DMS53 (cell line): ENCODE data around the gene ANKRD50.

Experiments
- DNase-seq: peaks from one replicate; lab custom pipeline; 2025; lab: John Stamatoyannopoulos, UW

Gene ANKRD50, protein sequence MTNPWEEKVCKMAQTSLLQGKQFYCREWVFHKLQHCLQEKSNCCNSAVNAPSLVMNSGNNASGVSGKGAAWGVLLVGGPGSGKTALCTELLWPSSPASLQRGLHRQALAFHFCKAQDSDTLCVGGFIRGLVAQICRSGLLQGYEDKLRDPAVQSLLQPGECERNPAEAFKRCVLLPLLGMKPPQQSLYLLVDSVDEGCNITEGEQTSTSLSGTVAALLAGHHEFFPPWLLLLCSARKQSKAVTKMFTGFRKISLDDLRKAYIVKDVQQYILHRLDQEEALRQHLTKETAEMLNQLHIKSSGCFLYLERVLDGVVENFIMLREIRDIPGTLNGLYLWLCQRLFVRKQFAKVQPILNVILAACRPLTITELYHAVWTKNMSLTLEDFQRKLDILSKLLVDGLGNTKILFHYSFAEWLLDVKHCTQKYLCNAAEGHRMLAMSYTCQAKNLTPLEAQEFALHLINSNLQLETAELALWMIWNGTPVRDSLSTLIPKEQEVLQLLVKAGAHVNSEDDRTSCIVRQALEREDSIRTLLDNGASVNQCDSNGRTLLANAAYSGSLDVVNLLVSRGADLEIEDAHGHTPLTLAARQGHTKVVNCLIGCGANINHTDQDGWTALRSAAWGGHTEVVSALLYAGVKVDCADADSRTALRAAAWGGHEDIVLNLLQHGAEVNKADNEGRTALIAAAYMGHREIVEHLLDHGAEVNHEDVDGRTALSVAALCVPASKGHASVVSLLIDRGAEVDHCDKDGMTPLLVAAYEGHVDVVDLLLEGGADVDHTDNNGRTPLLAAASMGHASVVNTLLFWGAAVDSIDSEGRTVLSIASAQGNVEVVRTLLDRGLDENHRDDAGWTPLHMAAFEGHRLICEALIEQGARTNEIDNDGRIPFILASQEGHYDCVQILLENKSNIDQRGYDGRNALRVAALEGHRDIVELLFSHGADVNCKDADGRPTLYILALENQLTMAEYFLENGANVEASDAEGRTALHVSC (N-terminal part only)

DNA sequence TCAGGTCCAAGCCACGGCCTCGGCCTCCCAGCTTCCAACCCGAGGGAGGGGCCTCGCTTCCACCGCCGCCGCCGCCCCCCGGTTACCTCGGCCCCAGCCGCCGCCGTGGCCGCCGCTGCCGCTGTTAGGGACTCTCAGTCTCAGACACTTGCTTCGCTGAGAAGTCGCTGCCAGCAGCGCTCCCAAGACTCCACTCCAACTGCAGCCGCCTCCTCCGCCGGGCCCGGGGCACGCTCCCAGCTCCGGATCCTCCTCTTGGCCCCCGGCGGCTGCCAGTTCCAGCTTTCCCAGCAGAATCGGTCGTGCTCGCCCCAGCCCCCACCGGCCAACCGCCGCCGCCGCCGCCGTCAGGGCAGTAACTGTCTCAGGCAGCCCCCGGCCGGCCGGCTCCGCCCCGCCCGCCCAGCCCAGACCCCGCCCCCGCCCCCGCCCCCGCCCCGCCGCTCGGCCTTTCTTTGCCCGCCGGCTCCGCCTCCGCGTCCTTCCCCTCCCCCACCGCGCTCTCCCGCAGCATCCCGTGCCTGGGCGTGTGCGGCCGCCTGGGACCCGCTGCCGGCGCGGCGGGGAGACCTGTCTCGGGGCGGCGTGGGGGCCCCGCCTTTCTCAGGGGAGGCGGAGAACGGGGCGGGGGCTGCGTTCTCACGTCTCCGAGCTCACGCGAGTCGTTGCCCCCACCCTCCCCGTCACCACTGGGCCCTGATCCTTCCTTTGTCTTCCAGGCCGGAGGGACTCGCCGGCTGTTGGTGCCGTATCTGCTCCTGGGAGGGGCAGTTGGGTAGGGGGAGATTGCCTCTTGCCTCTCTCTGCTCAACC is at the start of gene ANKRD50:
Gene ANKRD50 (minus strand): TSS at position 361 of the 813 bp plus-strand sequence. CDS start 2,221 bp downstream, outside the sequence.
- peak; percentile 94 for DNase-seq

DNA sequence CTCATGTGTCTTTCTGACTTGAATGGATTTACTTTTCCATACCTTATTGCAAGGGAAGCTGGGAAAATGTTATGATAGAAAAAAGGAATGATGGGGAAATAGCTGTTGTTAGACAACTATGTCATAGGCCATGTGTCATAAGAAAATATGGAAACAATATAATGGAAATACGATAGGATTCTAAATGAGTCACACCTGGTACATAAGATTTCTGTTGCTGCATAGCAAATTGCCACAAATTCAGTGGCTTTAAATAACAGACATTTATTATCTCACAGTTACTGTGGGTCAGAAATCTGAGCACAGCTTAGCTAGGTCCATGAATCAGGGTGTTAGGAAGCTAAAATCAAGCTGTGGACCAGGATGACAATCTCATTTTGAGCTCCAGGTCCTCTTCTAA is 44.6 kb upstream of the ANKRD50 start:
- DNase-seq: peak; percentile 15

DNA sequence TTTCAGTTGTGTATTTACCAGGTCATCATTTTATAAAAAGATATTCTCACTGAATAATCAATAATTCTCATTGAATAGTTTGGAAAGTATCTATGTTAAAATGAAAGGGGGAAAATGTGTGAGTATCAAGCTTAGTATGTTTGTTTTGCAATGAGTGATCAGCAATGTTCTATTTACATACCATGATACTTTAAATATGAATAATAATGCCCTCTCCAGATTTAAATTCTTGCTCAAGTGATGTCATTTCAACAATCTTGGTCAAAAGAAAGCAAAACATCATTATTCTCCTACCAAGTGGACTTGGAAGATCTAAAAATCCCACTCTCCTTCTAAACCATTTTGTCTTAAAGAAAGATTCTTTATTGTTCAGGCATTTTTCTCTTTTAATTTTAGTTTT is 42.1 kb upstream of the ANKRD50 start:
- DNase-seq: peak; percentile 9

DNA sequence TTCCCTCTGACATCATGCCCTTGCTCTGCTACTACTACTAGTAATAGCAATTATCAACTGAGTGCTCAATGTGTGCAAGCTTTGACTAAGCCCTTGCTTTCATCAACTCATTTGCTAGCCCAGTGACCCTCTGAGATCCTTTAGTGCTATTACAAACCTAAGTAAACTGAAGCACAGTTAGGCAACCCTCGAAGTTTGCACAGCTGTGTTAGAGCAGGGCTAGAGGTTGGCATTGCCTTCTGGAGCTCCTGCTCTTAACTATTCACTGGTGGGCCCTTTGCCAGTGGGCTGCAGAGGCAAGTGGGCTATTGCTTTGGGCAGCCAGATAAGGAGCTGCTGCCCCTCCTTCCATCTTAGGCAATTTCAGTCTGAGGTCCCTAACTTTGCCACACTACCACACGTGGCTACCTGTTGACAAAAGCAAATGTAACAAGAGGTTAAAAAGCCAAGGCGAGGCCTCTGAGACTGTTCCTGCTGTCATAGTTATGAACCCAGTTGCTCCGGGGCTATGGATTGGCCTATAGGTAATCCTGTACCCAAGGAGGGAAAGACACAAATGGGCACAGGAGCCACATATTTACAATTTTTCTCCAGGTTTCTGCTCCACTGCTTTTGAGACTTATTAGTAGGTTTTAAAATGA is 41.5 kb upstream of the ANKRD50 start:
- peak; percentile 86 for DNase-seq

DNA sequence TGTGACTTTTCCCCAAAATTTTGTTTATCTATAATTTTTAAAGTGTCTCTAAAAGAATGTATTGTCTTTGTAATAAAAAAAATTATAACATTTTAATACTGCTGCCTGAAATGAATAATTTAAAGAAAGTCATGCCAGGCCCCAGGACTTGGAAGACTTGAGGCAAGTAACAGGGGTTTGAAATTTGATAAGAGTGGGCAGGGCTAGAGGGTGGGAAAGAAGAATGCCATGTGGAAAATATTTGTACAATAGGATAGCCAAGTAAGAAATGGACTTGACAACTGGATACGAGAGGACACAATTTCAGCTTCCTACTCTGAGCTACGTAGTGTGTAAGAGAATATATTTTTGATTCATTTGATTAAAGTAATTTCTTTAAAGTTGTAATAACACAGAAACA is 36.9 kb upstream of the ANKRD50 start:
- DNase-seq: no peak

- no peak for DNase-seq
Observed at GRCh38 chr4:124748965-124749364, 36.4 kb upstream of the ANKRD50 start.

DNA sequence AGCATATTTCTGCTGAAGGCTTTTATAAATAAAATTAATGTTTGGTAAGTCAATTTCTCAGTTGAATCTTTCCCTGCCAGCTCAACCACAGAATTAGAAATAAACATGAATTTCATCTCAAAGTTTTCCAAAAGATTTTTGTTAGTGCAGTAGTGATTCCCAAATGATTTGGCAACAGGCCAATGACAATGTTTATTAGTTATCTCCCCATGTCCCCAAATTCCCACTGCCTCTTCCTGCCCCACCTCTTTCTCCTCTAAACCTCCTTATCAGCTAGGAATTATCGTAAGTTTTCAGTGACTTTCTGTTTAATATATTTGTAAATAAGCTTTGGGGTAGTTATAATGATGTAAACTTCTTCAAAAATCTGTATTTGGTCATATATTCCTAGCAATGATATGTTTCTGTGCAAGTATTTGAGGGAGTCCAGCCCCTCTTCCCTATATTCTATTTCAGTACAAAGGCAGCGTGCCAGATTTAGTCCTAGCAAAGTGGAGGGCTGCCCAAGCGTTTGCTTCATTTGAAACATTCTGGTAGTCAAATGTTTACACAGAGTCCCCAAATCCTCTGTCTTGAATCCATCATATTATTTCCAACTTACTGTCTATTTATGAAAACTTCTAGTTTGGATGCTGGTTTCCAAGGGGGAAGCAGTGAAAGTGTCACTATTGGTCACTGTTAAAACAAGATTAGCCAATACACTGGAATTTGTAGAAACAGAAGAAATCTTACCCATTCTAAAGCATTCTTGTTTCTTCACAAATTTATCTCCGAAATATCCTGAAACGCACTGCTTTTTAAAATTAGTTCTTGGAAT is 33.7 kb upstream of the ANKRD50 start:
- no peak for DNase-seq

DNA sequence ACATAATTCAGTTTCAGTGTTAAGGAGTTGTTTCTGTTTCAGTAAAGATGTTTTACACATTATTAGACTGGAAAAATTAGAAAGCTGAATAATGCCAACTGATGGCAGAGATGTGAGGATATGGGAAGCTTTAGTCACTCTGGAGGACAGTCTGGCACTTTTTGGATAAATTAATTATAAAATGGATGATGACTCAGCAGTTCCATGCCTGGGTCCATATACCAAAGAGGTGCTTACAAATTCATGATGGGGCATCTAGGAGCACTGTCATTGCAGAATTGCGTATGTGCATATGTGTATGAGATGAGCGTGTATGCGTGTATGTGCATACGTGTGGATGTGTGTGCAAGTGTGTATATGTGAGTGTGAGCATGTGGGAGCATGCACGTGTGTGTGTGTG is 31.2 kb upstream of the ANKRD50 start:
- no peak for DNase-seq

GRCh38 chr4:124740501-124740900 is 28.0 kb upstream of the ANKRD50 start:
- no peak for DNase-seq

GRCh38 chr4:124738994-124739393 is 26.5 kb upstream of the ANKRD50 start:
- DNase-seq: no peak

DNA sequence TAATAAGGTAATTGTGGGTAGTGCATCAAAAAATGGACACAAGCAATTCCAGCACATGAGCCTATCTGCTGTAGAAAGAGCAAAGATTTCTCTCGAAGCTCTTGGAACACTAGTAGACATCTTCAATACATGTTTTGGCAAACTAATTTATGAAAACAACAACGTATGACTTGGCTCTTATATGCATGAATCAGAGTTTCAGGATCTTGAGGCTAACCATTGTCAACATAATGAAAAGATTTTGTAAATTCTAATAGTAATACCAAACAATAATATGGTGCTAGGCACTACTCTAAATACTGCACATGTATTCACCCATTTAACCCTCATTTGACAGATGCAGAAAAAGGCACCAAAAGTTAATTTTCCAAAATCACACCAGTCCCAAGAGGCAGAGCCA is 25.1 kb upstream of the ANKRD50 start:
- no peak for DNase-seq

DNA sequence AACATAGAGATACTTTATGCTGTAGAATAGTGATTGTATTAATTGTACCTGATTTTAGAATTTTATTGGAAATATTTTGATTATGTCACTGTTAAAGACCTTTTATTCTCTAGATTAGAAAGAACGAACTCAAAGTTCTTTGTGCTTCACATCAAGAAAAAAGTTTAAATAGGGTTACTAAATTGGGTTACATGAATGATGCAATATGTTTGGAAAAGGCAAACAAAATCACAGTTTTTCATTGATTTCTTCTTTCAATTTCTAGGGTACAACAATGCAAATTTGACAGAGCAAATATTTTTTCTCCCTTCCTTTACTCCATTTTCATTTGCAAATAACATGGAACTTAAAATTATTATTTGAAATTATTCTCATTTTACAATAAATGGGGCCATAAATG is 24.0 kb upstream of the ANKRD50 start:
- no peak for DNase-seq

GRCh38 chr4:124727331-124727890 is 14.9 kb upstream of the ANKRD50 start:
- no peak for DNase-seq

DNA sequence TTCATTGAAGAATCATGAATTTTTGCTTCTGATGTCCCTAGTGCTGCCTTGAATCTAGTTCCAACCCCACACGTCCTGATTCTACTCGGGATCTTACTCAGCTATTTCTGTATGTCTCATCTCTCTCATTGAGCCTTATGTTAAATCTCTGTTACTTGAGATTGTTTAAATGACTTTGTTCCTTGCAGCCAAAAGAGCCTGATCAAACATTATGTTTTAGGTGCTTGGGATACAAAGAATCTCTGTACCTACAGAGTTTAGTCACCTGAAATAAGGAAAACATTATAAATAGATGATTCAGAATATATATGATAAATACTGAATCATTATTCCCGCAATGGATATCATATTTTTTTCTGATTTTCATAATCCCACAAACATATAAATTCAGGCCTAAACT is 13.7 kb upstream of the ANKRD50 start:
- DNase-seq: no peak

GRCh38 chr4:124722071-124722470 is 9.5 kb upstream of the ANKRD50 start:
- no peak for DNase-seq

GRCh38 chr4:124717101-124717500 is 4.6 kb upstream of the ANKRD50 start:
- DNase-seq: no peak

DNA sequence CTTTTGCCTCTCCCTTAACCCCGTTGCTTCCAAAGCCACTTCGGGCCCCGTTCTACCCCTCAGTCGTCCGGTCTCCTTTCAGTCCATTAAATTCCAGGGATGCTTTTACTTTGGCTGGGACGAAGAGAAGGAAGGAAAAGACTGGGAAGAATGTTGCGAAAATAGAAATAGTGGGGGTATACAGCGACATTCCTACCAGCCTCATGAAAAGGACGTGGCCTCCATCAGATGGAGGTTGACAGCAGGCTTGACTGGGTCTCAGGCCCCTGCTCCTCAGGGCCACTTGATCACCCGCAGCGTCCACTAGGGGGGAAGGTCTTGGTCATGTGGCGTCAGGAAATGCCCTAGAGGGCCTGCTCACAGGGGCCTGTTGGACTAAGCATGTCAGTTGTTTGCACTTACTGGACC is 657 bp upstream of the ANKRD50 start:
- DNase-seq: peak; percentile 87

DNA sequence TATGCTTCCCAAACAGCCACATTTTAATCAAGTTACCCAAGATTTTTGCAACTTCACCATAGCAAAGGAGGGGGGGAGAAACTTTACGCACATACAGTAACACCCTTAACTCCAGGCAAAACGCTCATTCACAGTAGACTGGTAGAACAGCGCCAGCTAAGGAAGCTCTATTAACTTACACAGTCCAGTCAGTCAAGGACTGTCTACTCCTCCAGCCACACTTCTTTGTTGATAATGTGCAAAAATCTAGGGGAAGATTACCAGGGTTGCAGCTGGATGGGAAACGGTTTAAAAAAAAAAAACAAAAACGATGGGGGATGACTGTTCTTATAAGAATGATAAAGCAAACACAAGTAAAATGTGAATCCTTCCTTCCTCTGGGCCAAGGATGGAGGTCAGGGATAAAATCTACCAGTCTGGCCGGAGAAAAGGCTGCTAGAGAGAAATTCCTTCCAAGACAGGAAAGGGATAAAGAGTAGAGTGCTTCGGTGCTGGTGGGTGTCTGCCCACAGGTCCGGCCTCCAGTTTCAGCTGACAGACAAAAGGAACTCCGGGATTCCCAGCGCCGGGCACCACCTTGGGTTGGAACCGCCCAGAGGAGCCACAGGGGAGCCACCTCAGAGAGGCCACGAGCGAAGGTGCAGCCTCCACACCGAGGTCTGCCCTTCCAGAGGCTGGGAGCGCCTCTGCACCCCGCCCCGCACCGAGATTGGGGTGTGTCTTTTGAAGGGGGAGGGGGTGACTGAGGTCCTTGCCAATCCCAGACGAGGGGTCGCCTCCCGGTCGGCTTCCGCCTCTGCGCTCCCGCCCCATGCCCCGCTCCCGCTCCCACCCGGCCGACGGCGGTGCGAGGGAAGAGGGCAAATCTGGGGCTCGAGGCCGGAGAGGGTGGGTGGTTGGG is 811 bp downstream of the ANKRD50 start:
- peak; percentile 76 for DNase-seq

- DNase-seq: peak; percentile 8
Observed at GRCh38 chr4:124710911-124711310, 1.6 kb downstream of the ANKRD50 start.
